ENCODE data around the gene ZNF423. TPM values are rescaled to one million over a fixed set of nuclear protein-coding genes. Genes with fewer than 3 reads are reported as not detected.

ZNF423 gene
- total RNA-seq, 1 donor from 2014 or later = 16.7 TPM

- no peaks in the 10 kb centered on the region for H3K27me3 ChIP-seq (ENCODE audit: control insufficient read depth in 3 of 3, insufficient read depth in 3 of 3, low read length in 3 of 3)
- H3K9ac ChIP-seq (ENCODE audit: low read depth in 1 of 3, low read length in 3 of 3) = no peak overlapping the region
- H3K4me1 ChIP-seq (ENCODE audit: control insufficient read depth in 3 of 3, insufficient read depth in 3 of 3, low read length in 3 of 3) = peaks cover 19 to 33% (median 24%) of the 10 kb centered on the region in 3 donors
- peaks cover 0 to 2% (median 0%) of the 10 kb centered on the region in 3 donors for H3K9me3 ChIP-seq (ENCODE audit: control insufficient read depth in 3 of 3, low read length in 3 of 3)
- no peak overlapping the region for H3K27ac ChIP-seq (ENCODE audit: low read depth, low read length)
- H3K4me3 ChIP-seq (ENCODE audit: low read length in 3 of 3) = no peak overlapping the region
- H3K36me3 ChIP-seq (ENCODE audit: control insufficient read depth in 3 of 3, insufficient read depth in 3 of 3, low read length in 3 of 3) = no peaks in the 10 kb centered on the region
Measured at GRCh38 chr16:49590166-49590871, 265.6 kb downstream of the ZNF423 start.

- H3K4me3 ChIP-seq (ENCODE audit: low read length in 3 of 3) = no peak overlapping the region
- no peaks in the 10 kb centered on the region for H3K36me3 ChIP-seq (ENCODE audit: control insufficient read depth in 3 of 3, insufficient read depth in 3 of 3, low read length in 3 of 3)
- H3K9me3 ChIP-seq (ENCODE audit: control insufficient read depth in 3 of 3, low read length in 3 of 3) = peaks cover 0 to 2% (median 0%) of the 10 kb centered on the region in 3 donors
- H3K9ac ChIP-seq (ENCODE audit: low read depth in 1 of 3, low read length in 3 of 3) = no peak overlapping the region
- H3K27ac ChIP-seq (ENCODE audit: low read depth, low read length) = no peak overlapping the region
- no peaks in the 10 kb centered on the region for H3K27me3 ChIP-seq (ENCODE audit: control insufficient read depth in 3 of 3, insufficient read depth in 3 of 3, low read length in 3 of 3)
- peaks cover 19 to 31% (median 21%) of the 10 kb centered on the region in 3 donors for H3K4me1 ChIP-seq (ENCODE audit: control insufficient read depth in 3 of 3, insufficient read depth in 3 of 3, low read length in 3 of 3)
Measured at GRCh38 chr16:49589544-49590031, 266.3 kb downstream of the ZNF423 start.

- H3K9me3 ChIP-seq (ENCODE audit: control insufficient read depth in 3 of 3, low read length in 3 of 3) = peaks cover 0 to 2% (median 0%) of the 10 kb centered on the region in 3 donors
- peaks cover 19 to 30% (median 21%) of the 10 kb centered on the region in 3 donors for H3K4me1 ChIP-seq (ENCODE audit: control insufficient read depth in 3 of 3, insufficient read depth in 3 of 3, low read length in 3 of 3)
- no peak overlapping the region for H3K4me3 ChIP-seq (ENCODE audit: low read length in 3 of 3)
- no peaks in the 10 kb centered on the region for H3K36me3 ChIP-seq (ENCODE audit: control insufficient read depth in 3 of 3, insufficient read depth in 3 of 3, low read length in 3 of 3)
- H3K9ac ChIP-seq (ENCODE audit: low read depth in 1 of 3, low read length in 3 of 3) = no peak overlapping the region
- H3K27me3 ChIP-seq (ENCODE audit: control insufficient read depth in 3 of 3, insufficient read depth in 3 of 3, low read length in 3 of 3) = no peaks in the 10 kb centered on the region
- no peak overlapping the region for H3K27ac ChIP-seq (ENCODE audit: low read depth, low read length)
Measured at GRCh38 chr16:49588729-49589384, 267.1 kb downstream of the ZNF423 start.

GRCh38 chr16:49588026-49588425 is 267.9 kb downstream of the ZNF423 start:
- no peak overlapping the region for H3K27ac ChIP-seq (ENCODE audit: low read depth, low read length)
- peaks cover 19 to 30% (median 21%) of the 10 kb centered on the region in 3 donors for H3K4me1 ChIP-seq (ENCODE audit: control insufficient read depth in 3 of 3, insufficient read depth in 3 of 3, low read length in 3 of 3)
- no peak overlapping the region for H3K9ac ChIP-seq (ENCODE audit: low read depth in 1 of 3, low read length in 3 of 3)
- no peaks in the 10 kb centered on the region for H3K36me3 ChIP-seq (ENCODE audit: control insufficient read depth in 3 of 3, insufficient read depth in 3 of 3, low read length in 3 of 3)
- H3K27me3 ChIP-seq (ENCODE audit: control insufficient read depth in 3 of 3, insufficient read depth in 3 of 3, low read length in 3 of 3) = no peaks in the 10 kb centered on the region
- H3K4me3 ChIP-seq (ENCODE audit: low read length in 3 of 3) = no peak overlapping the region
- H3K9me3 ChIP-seq (ENCODE audit: control insufficient read depth in 3 of 3, low read length in 3 of 3) = peaks cover 0 to 2% (median 0%) of the 10 kb centered on the region in 3 donors

- Histone ChIP-seq H3K36me3 (ENCODE audit: control insufficient read depth in 3 of 3, insufficient read depth in 3 of 3, low read length in 3 of 3) (no peaks in the 10 kb centered on the region), H3K9ac (ENCODE audit: low read depth in 1 of 3, low read length in 3 of 3) (peak overlapping the region in 1 of 3 donors; percentile 76), H3K9me3 (ENCODE audit: control insufficient read depth in 3 of 3, low read length in 3 of 3) (peaks cover 0 to 2% (median 0%) of the 10 kb centered on the region in 3 donors), H3K4me1 (ENCODE audit: control insufficient read depth in 3 of 3, insufficient read depth in 3 of 3, low read length in 3 of 3) (peaks cover 17 to 26% (median 19%) of the 10 kb centered on the region in 3 donors), H3K27me3 (ENCODE audit: control insufficient read depth in 3 of 3, insufficient read depth in 3 of 3, low read length in 3 of 3) (no peaks in the 10 kb centered on the region), H3K27ac (ENCODE audit: low read depth, low read length) (no peak overlapping the region), H3K4me3 (ENCODE audit: low read length in 3 of 3) (peak overlapping the region in 1 of 3 donors; percentile 6)
Measured at GRCh38 chr16:49587511-49587910, 268.4 kb downstream of the ZNF423 start.

GRCh38 chr16:49586466-49587450 is 269.2 kb downstream of the ZNF423 start:
- H3K4me3 ChIP-seq (ENCODE audit: low read length in 3 of 3) = peak overlapping the region; percentile 13 to 57 (median 17)
- H3K9ac ChIP-seq (ENCODE audit: low read depth in 1 of 3, low read length in 3 of 3) = peak overlapping the region; percentile 35 to 76 (median 52)
- peaks cover 0 to 2% (median 0%) of the 10 kb centered on the region in 3 donors for H3K9me3 ChIP-seq (ENCODE audit: control insufficient read depth in 3 of 3, low read length in 3 of 3)
- H3K27ac ChIP-seq (ENCODE audit: low read depth, low read length) = peak overlapping the region; percentile 38
- H3K4me1 ChIP-seq (ENCODE audit: control insufficient read depth in 3 of 3, insufficient read depth in 3 of 3, low read length in 3 of 3) = peaks cover 18 to 28% (median 25%) of the 10 kb centered on the region in 3 donors
- H3K27me3 ChIP-seq (ENCODE audit: control insufficient read depth in 3 of 3, insufficient read depth in 3 of 3, low read length in 3 of 3) = no peaks in the 10 kb centered on the region
- H3K36me3 ChIP-seq (ENCODE audit: control insufficient read depth in 3 of 3, insufficient read depth in 3 of 3, low read length in 3 of 3) = no peaks in the 10 kb centered on the region

- Histone ChIP-seq H3K9me3 (ENCODE audit: control insufficient read depth in 3 of 3, low read length in 3 of 3) (peaks cover 0 to 2% (median 0%) of the 10 kb centered on the region in 3 donors), H3K4me3 (ENCODE audit: low read length in 3 of 3) (no peak overlapping the region), H3K36me3 (ENCODE audit: control insufficient read depth in 3 of 3, insufficient read depth in 3 of 3, low read length in 3 of 3) (no peaks in the 10 kb centered on the region), H3K4me1 (ENCODE audit: control insufficient read depth in 3 of 3, insufficient read depth in 3 of 3, low read length in 3 of 3) (peaks cover 19 to 31% (median 30%) of the 10 kb centered on the region in 3 donors), H3K27me3 (ENCODE audit: control insufficient read depth in 3 of 3, insufficient read depth in 3 of 3, low read length in 3 of 3) (no peaks in the 10 kb centered on the region), H3K27ac (ENCODE audit: low read depth, low read length) (no peak overlapping the region), H3K9ac (ENCODE audit: low read depth in 1 of 3, low read length in 3 of 3) (no peak overlapping the region)
Measured at GRCh38 chr16:49585143-49585832, 270.6 kb downstream of the ZNF423 start.

- H3K27me3 ChIP-seq (ENCODE audit: control insufficient read depth in 3 of 3, insufficient read depth in 3 of 3, low read length in 3 of 3) = no peaks in the 10 kb centered on the region
- no peaks in the 10 kb centered on the region for H3K36me3 ChIP-seq (ENCODE audit: control insufficient read depth in 3 of 3, insufficient read depth in 3 of 3, low read length in 3 of 3)
- peaks cover 19 to 36% (median 25%) of the 10 kb centered on the region in 3 donors for H3K4me1 ChIP-seq (ENCODE audit: control insufficient read depth in 3 of 3, insufficient read depth in 3 of 3, low read length in 3 of 3)
- no peak overlapping the region for H3K9ac ChIP-seq (ENCODE audit: low read depth in 1 of 3, low read length in 3 of 3)
- no peak overlapping the region for H3K27ac ChIP-seq (ENCODE audit: low read depth, low read length)
- H3K4me3 ChIP-seq (ENCODE audit: low read length in 3 of 3) = no peak overlapping the region
- H3K9me3 ChIP-seq (ENCODE audit: control insufficient read depth in 3 of 3, low read length in 3 of 3) = peaks cover 0 to 2% (median 0%) of the 10 kb centered on the region in 3 donors
Measured at GRCh38 chr16:49583911-49584310, 272.0 kb downstream of the ZNF423 start.
